Activated naive CD4-positive, alpha-beta T cell treated with anti-CD3 and anti-CD28 coated beads for 36 hours (primary cell): ENCODE data around the gene DEFB112. TPM values are rescaled to one million over a fixed set of nuclear protein-coding genes. Genes with fewer than 3 reads are reported as not detected.

Experiments used
- CTCF ChIA-PET: fragments of 350-600 bp; sonication (Branson Sonifier 250); formaldehyde crosslinking; loops from one replicate; lab custom pipeline; 2021; ENCODE audit warnings: antibody characterized with exemption; lab: Charles Lee
- DNase-seq: peaks from one replicate; pipeline ENCODE4 v3.0.0-alpha.2; 2020
- H3K27ac Mint-ChIP-seq: one replicate; pipeline ENCODE4 v1.8.0; 2021; ENCODE audit warnings: mild to moderate bottlenecking, mixed read lengths
- H3K27me3 Mint-ChIP-seq: one replicate; pipeline ENCODE4 v1.8.0; 2021; ENCODE audit warnings: low read depth, mixed read lengths
- H3K36me3 Mint-ChIP-seq: one replicate; pipeline ENCODE4 v1.8.0; 2021; ENCODE audit warnings: low read depth, mixed read lengths
- H3K4me1 Mint-ChIP-seq: one replicate; pipeline ENCODE4 v1.8.0; 2021; ENCODE audit warnings: low read depth, mixed read lengths
- H3K4me3 Mint-ChIP-seq: one replicate; pipeline ENCODE4 v1.8.0; 2021; ENCODE audit warnings: mild to moderate bottlenecking, moderate library complexity, mixed read lengths
- H3K9me3 Mint-ChIP-seq: one replicate; pipeline ENCODE4 v1.8.0; 2021; ENCODE audit warnings: mixed read lengths
- intact Hi-C: fragments of 100-400 bp; cut with micrococcal nuclease; formaldehyde crosslinking; loops from one replicate; pipeline ENCODE4 v1.15.1; 2023
- total RNA-seq, 2 experiments: library from RNA; stranded (reverse); gene quantifications; one replicate each; pipeline ENCODE4 v1.2.3, GENCODE V29; 2021

DEFB112 gene
- total RNA-seq, 2 experiments from 2014 or later: not detected

- CTCF ChIA-PET: no interaction called here
- H3K9me3 Mint-ChIP-seq: peaks cover 3% of the 10 kb centered on the region
- intact Hi-C loops: no loop called here
- no peak for DNase-seq
- H3K4me3 Mint-ChIP-seq: no peak overlapping the region
- H3K4me1 Mint-ChIP-seq: no peaks in the 10 kb centered on the region
- no peaks in the 10 kb centered on the region for H3K27me3 Mint-ChIP-seq
- no peak overlapping the region for H3K27ac Mint-ChIP-seq
- H3K36me3 Mint-ChIP-seq: no peaks in the 10 kb centered on the region
Measured at GRCh38 chr6:50070101-50070500, 20.4 kb upstream of the DEFB112 start.

DNA sequence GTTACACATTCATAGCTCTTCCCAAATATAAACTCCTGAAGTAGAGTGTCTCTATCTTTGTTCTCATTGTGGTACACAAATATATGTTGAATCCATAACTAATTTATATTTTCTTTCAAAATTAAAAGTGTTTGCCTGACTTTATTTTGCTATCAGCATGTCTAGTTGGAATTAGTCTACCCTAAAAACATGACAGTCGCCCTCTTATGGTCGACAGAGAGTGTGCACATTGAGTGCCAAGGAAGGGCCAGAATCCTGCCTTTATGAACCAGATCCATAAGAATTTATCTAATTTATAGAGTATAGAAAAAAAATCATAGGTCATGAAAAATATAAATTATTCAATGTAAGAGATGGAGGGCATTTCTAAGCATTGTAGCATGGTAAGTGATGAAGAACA lies 12.3 kb upstream of the DEFB112 start:
- no peaks in the 10 kb centered on the region for H3K36me3 Mint-ChIP-seq
- H3K27ac Mint-ChIP-seq: no peak overlapping the region
- CTCF ChIA-PET: no interaction called here
- DNase-seq: no peak
- H3K4me3 Mint-ChIP-seq: no peak overlapping the region
- H3K9me3 Mint-ChIP-seq: peaks cover 8% of the 10 kb centered on the region
- H3K27me3 Mint-ChIP-seq: no peaks in the 10 kb centered on the region
- intact Hi-C loops: no loop called here
- no peaks in the 10 kb centered on the region for H3K4me1 Mint-ChIP-seq

GRCh38 chr6:50056242-50056641 lies 6.5 kb upstream of the DEFB112 start:
- no peak overlapping the region for H3K4me3 Mint-ChIP-seq
- H3K4me1 Mint-ChIP-seq: no peaks in the 10 kb centered on the region
- intact Hi-C loops: no loop called here
- DNase-seq: no peak
- no peaks in the 10 kb centered on the region for H3K27me3 Mint-ChIP-seq
- no peaks in the 10 kb centered on the region for H3K36me3 Mint-ChIP-seq
- H3K9me3 Mint-ChIP-seq: no peaks in the 10 kb centered on the region
- H3K27ac Mint-ChIP-seq: no peak overlapping the region
- CTCF ChIA-PET: no interaction called here

DNA sequence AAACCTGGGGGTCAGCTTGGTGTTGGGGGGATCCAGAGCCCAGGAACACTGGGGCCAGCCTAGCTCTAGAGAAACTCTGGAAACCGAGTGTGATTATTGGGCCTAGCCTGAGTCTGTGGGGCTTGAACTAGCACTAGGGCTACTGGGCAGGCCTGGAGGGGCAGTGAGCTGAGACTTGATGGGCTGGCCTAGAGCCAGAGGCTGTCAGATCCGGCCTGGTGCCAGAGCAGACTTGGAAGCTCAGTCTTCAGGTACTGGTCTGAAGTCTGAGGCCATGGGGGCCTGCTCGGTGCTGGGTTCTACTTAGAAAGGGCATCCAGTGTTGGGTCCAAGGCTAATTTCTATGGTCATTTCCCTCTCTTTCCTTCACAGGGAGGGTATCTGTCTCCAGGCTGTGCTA lies 2.7 kb downstream of the DEFB112 start:
- H3K4me3 Mint-ChIP-seq: no peak overlapping the region
- CTCF ChIA-PET: no interaction called here
- H3K9me3 Mint-ChIP-seq: no peaks in the 10 kb centered on the region
- no peaks in the 10 kb centered on the region for H3K27me3 Mint-ChIP-seq
- no peaks in the 10 kb centered on the region for H3K36me3 Mint-ChIP-seq
- no peak overlapping the region for H3K27ac Mint-ChIP-seq
- intact Hi-C loops: no loop called here
- DNase-seq: no peak
- H3K4me1 Mint-ChIP-seq: no peaks in the 10 kb centered on the region

DNA sequence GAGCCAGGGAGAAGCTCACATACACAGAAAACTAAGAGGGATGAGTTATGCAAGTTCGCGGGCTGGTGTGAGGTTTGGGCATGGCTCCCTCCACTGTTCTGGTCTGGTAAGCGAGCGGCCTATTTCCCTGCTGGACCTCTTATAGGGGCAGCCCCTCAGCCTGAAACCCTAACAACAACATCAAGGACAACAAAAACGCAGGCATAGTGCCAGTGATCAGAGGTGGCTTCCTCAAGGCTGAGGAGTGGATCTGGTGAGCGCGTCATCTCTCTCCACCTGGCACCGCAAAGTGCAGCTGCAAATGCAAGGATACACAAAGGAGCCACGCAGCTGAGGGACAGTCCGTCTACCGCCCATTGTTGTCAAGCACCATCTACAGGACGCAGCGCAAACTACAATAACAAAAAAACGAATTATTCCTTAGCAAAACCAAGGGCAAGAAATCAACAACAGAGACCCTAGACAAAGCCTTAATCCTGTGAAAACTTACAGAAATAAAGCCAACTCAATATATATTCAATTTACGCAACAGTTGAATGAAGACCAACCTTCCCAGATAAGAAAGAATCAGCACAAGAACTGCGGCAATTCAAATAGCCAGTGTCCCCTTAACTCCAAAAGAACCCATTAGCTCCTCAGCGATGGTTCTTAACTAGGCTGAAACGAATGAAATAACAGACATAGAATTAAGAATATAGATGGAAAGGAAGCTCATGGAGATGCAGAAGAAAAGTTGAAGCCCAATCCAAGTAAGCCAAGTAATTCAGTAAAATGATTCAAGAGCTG lies 18.8 kb downstream of the DEFB112 start:
- Mint-ChIP-seq H3K27ac (no peak overlapping the region), H3K4me1 (no peaks in the 10 kb centered on the region), H3K27me3 (no peaks in the 10 kb centered on the region), H3K9me3 (peaks cover 11% of the 10 kb centered on the region), H3K4me3 (no peak overlapping the region), H3K36me3 (no peaks in the 10 kb centered on the region)
- no peak for DNase-seq
- CTCF ChIA-PET: no interaction called here
- intact Hi-C loops: no loop called here

GRCh38 chr6:50030350-50030749 lies 19.4 kb downstream of the DEFB112 start:
- no peak for DNase-seq
- Mint-ChIP-seq H3K4me3 (no peak overlapping the region), H3K4me1 (no peaks in the 10 kb centered on the region), H3K9me3 (peaks cover 10% of the 10 kb centered on the region), H3K27me3 (no peaks in the 10 kb centered on the region), H3K27ac (no peak overlapping the region), H3K36me3 (no peaks in the 10 kb centered on the region)
- CTCF ChIA-PET: no interaction called here
- intact Hi-C loops: no loop called here

- no peak for DNase-seq
- intact Hi-C loops: no loop called here
- H3K9me3 Mint-ChIP-seq: no peaks in the 10 kb centered on the region
- no peak overlapping the region for H3K4me3 Mint-ChIP-seq
- no peaks in the 10 kb centered on the region for H3K4me1 Mint-ChIP-seq
- no peaks in the 10 kb centered on the region for H3K27me3 Mint-ChIP-seq
- no peaks in the 10 kb centered on the region for H3K36me3 Mint-ChIP-seq
- H3K27ac Mint-ChIP-seq: no peak overlapping the region
- CTCF ChIA-PET: no interaction called here
Measured at GRCh38 chr6:50025258-50025657, 24.5 kb downstream of the DEFB112 start.

DNA sequence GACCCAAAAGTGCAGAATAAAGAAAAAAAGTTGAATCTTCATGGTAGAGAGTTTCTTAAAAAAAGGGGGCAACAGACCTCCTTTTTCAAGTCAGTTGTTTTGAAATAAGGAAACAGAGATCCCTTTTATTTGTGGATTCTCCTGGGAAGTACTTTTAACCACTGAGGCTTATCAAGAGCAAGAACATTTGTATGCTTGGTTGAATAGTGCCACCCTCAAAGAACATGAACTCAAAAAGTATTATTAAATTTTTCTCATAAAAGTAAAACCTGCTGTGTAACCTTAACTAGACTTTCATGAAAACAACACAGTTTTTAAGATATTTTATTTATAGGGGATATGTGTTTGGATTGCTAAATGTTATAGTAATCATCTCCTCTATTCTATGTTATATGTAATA lies 27.8 kb downstream of the DEFB112 start, which contains the start of gene DEFB110:
DEFB110 (minus strand) TSS at position 101 of the 400 bp plus-strand sequence; CDS start at position 42, 59 bp downstream.
- Mint-ChIP-seq H3K4me3 (no peak within 1 kb of the TSS), H3K4me1 (no peaks in the 10 kb centered on the region), H3K27me3 (no peaks in the 10 kb centered on the region), H3K9me3 (no peaks in the 10 kb centered on the region), H3K36me3 (no peaks in the 10 kb centered on the region), H3K27ac (no peak within 1 kb of the TSS)
- CTCF ChIA-PET: no interaction called here
- DNase-seq: no peak
- intact Hi-C loops: no loop called here

- Mint-ChIP-seq H3K36me3 (no peaks in the 10 kb centered on the region), H3K4me3 (no peak overlapping the region), H3K9me3 (peaks cover 2% of the 10 kb centered on the region), H3K27me3 (no peaks in the 10 kb centered on the region), H3K4me1 (no peaks in the 10 kb centered on the region), H3K27ac (no peak overlapping the region)
- intact Hi-C loops: no loop called here
- DNase-seq: no peak
- CTCF ChIA-PET: no interaction called here
Measured at GRCh38 chr6:50007819-50008218, 41.9 kb downstream of the DEFB112 start.

DNA sequence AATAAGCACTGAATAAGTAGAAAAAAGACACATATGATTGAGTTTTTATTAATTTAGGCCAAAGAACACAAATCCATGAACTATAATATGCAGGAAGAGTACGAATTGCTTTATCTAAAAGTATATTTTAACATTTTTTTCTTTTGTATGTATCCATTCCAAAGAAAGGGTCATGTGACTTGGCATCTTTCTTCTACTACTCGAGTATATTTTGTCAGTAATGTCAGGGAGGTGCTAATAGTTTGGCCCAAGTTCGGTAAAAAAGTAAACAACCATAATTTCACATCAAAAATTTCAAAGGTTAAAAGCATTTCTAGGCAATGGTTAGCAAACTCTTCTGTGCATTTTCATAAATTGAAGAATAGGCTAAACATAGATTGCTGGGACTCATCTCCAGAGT lies 46.6 kb downstream of the DEFB112 start:
- no peak overlapping the region for H3K27ac Mint-ChIP-seq
- no peak overlapping the region for H3K4me3 Mint-ChIP-seq
- no peaks in the 10 kb centered on the region for H3K36me3 Mint-ChIP-seq
- CTCF ChIA-PET: no interaction called here
- no peaks in the 10 kb centered on the region for H3K27me3 Mint-ChIP-seq
- intact Hi-C loops: no loop called here
- peaks cover 4% of the 10 kb centered on the region for H3K9me3 Mint-ChIP-seq
- H3K4me1 Mint-ChIP-seq: no peaks in the 10 kb centered on the region
- no peak for DNase-seq

- H3K9me3 Mint-ChIP-seq: no peaks in the 10 kb centered on the region
- no peak overlapping the region for H3K4me3 Mint-ChIP-seq
- intact Hi-C loops: no loop called here
- H3K27me3 Mint-ChIP-seq: no peaks in the 10 kb centered on the region
- no peak for DNase-seq
- no peaks in the 10 kb centered on the region for H3K4me1 Mint-ChIP-seq
- CTCF ChIA-PET: no interaction called here
- H3K27ac Mint-ChIP-seq: no peak overlapping the region
- no peaks in the 10 kb centered on the region for H3K36me3 Mint-ChIP-seq
Measured at GRCh38 chr6:49995278-49995677, 54.5 kb downstream of the DEFB112 start.
